ENCODE data around the gene ZNF426. TPM values are rescaled to one million over a fixed set of nuclear protein-coding genes. Genes with fewer than 3 reads are reported as not detected.

ZNF426 gene
- total and polyA plus RNA-seq, 2 of the 13 experiments (the other 11 are each of a cell fraction or from before 2014, with no cell fraction given), result 3.8 to 14.9 TPM

GRCh38 chr19:9538183-9539058 is at the start of gene ZNF426 (continued):
- peak; percentile 83 for TF ChIP-seq ZNF407 (CRISPR knock-in tag; IDR thresholded peaks at IDR 0.05; ENCODE audit: not compliant biosample characterization)
- peak; percentile 89; the same call in 1 of the 2 replicates for TF ChIP-seq ZNF414 (CRISPR knock-in tag; IDR thresholded peaks at IDR 0.05)
- TF ChIP-seq NR1H2 (CRISPR knock-in tag; IDR thresholded peaks at IDR 0.05; ENCODE audit: borderline replicate concordance, low read depth), result no peak
- TF ChIP-seq, protein P1, sequence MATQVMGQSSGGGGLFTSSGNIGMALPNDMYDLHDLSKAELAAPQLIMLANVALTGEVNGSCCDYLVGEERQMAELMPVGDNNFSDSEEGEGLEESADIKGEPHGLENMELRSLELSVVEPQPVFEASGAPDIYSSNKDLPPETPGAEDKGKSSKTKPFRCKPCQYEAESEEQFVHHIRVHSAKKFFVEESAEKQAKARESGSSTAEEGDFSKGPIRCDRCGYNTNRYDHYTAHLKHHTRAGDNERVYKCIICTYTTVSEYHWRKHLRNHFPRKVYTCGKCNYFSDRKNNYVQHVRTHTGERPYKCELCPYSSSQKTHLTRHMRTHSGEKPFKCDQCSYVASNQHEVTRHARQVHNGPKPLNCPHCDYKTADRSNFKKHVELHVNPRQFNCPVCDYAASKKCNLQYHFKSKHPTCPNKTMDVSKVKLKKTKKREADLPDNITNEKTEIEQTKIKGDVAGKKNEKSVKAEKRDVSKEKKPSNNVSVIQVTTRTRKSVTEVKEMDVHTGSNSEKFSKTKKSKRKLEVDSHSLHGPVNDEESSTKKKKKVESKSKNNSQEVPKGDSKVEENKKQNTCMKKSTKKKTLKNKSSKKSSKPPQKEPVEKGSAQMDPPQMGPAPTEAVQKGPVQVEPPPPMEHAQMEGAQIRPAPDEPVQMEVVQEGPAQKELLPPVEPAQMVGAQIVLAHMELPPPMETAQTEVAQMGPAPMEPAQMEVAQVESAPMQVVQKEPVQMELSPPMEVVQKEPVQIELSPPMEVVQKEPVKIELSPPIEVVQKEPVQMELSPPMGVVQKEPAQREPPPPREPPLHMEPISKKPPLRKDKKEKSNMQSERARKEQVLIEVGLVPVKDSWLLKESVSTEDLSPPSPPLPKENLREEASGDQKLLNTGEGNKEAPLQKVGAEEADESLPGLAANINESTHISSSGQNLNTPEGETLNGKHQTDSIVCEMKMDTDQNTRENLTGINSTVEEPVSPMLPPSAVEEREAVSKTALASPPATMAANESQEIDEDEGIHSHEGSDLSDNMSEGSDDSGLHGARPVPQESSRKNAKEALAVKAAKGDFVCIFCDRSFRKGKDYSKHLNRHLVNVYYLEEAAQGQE (IDR thresholded peaks at IDR 0.05; ENCODE audit: borderline replicate concordance in 1 of 2, low read depth in 1 of 2, low read length in 2 of 2), result no peak
- TF ChIP-seq RBM39 (IDR thresholded peaks at IDR 0.05; ENCODE audit: low read depth, low read length, poor library complexity, severe bottlenecking), result peak; percentile 80
- TF ChIP-seq, protein P2, sequence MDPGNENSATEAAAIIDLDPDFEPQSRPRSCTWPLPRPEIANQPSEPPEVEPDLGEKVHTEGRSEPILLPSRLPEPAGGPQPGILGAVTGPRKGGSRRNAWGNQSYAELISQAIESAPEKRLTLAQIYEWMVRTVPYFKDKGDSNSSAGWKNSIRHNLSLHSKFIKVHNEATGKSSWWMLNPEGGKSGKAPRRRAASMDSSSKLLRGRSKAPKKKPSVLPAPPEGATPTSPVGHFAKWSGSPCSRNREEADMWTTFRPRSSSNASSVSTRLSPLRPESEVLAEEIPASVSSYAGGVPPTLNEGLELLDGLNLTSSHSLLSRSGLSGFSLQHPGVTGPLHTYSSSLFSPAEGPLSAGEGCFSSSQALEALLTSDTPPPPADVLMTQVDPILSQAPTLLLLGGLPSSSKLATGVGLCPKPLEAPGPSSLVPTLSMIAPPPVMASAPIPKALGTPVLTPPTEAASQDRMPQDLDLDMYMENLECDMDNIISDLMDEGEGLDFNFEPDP (CRISPR knock-in tag; conservative IDR thresholded peaks at IDR 0.05), result no peak
- TF ChIP-seq RXRA (CRISPR knock-in tag; IDR thresholded peaks at IDR 0.05), result peak; percentile 64; the same call in 1 of the 2 replicates
- no peak for TF ChIP-seq AGO1 (IDR thresholded peaks at IDR 0.05; ENCODE audit: low read depth, low read length, poor library complexity, severe bottlenecking)
- TF ChIP-seq POLR2G (IDR thresholded peaks at IDR 0.05; ENCODE audit: low read depth, low read length), result peak; percentile 90
- TF ChIP-seq ZBTB8A (CRISPR knock-in tag; IDR thresholded peaks at IDR 0.05; ENCODE audit: borderline replicate concordance, low read depth), result no peak; the same call in 1 of the 2 replicates
- peak; percentile 65; the same call in 1 of the 2 replicates for TF ChIP-seq ZNF205 (CRISPR knock-in tag; IDR thresholded peaks at IDR 0.05)
- TF ChIP-seq ZNF761 (CRISPR knock-in tag; conservative IDR thresholded peaks at IDR 0.05), result no peak
- TF ChIP-seq CBX1 (IDR thresholded peaks at IDR 0.05; ENCODE audit: low read depth), result peak; percentile 21
